ENCODE data around the gene ADAP1. TPM values are rescaled to one million over a fixed set of nuclear protein-coding genes. Genes with fewer than 3 reads are reported as not detected.
"Not testable (repeated sequence)": the region's sequence is repeated elsewhere in the genome, so short reads cannot be mapped to it uniquely, and the experiment has no call there.

Gene ADAP1
- total RNA-seq, 1 donor from 2014 or later: 5.9 TPM

DNA sequence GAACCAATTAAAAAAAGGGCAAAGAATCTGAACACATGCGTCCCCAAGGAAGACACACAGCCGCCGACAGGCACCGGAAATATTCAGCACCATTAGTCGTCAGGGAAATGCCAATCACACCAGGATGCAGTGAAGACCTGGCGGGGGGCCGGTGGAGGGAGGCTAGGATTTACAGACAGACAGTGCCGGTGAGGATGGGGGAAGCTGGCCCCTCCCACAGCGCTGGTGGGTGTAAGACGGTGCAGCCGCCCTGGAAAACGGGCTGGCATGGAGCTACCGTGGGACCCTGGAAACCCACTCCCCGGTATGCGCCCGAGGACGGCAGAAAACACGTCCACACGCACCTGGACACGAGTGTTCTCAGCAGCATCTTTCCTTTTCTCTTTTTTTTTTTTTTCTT, 4.8 kb upstream of the ADAP1 start:
- no peak for DNase-seq

GRCh38 chr7:958221-959200, 4.0 kb upstream of the ADAP1 start:
- DNase-seq: no peak

GRCh38 chr7:957418-958220, 3.1 kb upstream of the ADAP1 start:
- DNase-seq: no peak

DNA sequence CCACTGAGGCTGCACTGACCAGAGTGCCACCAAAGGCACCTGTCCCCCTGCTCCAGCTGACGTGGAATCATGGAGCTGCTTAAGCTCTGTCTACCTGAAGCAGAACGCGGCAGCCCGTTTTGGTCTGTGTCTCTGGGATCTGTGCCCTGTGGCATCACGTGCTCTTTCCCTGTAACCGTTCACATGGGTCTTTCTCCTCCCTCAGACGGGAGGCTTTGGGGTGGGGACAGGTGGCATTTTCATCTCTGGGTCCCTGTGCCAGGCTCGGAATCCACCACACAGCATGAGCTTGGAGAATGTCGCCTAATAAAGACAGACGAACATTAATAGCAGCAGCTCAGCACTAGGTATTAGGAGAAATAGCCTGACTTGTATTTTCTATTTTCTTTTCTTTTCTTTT, 1.6 kb upstream of the ADAP1 start:
- no peak for DNase-seq

GRCh38 chr7:953547-954327, 743 bp downstream of the ADAP1 start:
- no peak for DNase-seq

DNA sequence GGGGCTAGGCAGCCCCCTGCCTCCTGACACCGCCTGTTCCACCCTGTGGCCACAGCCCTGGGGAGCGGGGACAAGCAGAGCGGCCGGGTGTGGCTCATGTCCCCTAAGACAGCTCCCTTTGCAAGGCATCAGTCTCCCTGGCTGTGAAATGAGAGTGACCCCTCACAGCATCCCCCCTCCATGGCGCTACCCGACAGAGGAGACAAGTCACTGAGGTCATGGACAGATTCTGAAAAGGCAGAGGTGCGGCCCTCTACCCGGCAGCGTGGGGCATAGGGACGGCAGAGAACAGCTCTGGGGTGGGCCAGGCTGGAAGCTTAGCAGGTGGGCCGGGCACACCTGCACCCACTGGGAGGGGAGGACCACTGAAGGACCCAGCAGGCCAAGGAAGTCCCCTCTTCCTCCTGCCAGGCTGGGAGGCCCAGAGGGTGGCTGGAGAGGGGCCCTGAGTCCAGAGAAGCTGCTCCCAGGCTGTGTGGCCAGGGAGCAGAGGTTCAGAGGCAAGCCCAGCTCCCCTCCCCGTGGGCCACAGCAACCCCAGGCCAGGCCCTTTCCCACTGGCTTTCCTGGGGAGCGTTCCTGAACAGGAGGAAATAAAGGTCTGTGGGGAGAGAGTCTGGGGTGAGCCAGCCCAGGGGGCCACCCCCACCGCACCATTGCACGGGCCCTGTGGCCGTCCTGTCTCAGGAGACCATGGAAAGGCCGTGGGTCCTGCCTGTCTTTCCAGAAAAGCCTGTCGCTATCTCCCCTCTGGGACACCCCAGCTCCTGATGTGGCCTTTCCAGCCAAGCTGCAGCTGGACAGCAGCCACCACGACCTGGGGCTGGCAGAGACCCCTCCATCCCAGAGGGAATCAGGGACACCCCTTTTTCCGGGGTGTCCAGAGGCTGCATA, 1.7 kb downstream of the ADAP1 start:
- no peak for DNase-seq

- DNase-seq: no peak
Measured at GRCh38 chr7:951881-952547, 2.5 kb downstream of the ADAP1 start.

DNA sequence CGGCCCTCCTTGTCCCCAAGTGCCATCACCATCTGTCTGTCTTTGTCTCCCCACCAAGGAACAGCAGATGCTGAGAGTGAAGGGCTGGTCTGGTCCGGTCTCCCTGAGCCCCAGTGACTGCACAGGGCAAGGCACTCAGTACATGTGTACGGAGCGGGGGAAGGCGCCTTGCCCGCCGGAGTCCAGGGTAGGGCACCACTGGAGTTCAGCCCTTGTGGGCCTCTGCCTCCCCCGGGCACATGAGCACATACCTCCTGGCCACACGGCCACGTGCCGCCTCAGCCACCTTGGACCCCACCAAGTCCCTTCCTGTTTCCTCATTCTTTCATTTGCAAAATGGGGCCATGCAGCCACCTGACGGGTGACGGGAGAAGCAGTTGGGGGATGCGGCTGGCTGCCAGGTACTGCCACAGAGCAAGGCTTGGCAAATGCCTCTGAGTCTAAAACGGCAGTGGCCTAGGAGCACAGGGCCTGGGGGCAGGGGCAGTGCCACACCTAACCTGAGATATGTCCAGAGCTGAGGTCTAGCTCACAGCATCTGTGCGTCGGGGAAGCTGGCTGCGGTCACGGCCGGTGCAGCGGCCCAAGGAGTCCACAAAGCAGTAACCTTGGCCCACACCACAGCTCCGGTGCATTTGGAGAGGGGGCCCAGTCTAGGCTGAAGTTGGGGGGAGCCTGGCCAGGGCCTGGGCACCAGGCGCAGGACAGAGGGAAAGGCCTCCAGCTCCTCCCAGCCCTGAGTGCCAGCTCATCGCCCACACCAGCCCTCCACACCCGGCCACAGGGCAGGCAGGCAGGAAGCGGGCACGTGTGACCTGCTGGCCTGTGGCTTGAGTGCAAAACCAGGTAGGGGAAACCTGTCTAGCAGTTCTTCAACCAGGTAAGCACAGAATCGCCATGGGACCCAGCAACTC, 5.2 kb downstream of the ADAP1 start:
- DNase-seq: no peak

DNA sequence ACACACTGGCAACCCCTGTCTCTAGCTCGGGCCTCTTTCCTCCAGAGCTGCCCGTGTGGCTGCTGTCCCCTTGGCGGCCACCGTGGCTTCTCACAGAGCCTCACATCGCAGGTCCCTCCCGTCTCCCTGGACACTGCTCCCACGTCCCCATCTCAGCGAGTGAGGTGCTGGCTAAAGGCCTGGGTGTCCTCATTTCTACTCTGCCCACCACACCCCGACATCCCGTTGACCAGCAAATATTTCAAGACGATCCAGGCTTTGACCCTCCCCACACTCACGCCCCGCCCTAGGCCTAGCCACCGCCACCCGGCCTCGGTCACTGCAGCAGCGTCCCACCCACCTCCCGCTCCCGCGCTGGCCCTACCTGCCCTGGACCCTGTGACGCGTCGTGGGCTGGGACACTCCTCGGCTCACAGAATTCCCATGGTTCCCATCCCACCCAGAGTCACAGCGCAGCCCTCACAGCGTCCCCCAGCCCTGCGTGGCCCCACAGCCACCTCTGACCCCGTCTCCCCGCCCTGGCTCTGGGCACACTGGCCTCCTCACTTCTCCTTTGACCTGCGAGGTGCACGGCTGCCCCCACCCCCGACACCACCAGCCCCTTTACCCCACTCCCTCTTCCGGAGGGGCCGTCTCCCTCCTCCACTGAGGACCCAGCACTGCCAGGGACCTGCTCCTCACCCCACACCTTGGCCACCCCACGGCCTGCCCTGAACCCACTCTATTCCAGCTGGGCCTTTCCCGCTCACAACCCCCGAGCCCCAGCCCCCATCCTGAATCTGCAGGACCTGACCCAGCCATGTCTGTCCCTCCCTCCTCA, 6.9 kb downstream of the ADAP1 start:
- DNase-seq: no peak

- DNase-seq: no peak
Measured at GRCh38 chr7:946256-946996, 8.1 kb downstream of the ADAP1 start.

DNA sequence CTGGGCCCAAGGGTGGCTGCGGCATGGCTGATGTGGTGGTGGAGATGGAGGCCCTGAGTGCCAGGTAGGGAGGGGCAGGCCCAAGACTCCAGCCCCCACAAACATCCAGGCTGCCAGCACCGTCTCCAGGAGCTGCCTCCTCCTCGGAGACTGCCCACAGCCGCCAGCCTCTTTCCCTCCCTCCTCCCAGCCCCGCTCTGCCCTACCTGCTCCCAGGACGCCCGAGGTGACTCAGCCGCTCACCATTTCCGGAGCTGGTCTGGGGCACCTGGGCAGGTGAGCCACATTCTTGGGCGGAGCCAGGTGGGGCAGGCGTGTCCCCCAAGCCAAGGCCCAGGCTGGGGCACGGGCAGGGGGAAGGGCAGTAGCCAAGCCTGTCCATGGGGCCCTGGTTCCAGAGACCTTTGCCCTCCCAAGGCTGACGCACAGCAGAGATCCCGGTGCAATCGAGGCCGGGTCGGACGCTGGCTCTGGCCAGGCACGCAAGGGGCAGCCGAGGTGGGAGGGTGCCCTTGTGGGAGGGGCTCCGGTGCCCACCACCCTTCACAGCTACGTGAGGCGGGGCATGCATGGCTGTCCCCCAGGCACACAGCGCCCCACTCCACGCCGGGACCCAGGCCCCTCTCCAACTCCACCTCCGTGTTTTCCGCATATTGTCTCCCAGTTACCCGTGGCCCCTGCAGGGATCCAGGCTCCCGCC, 8.8 kb downstream of the ADAP1 start:
- no peak for DNase-seq

GRCh38 chr7:945147-945555, 9.3 kb downstream of the ADAP1 start:
- DNase-seq: no peak

- no peak for DNase-seq
Measured at GRCh38 chr7:944744-945143, 9.7 kb downstream of the ADAP1 start.

- DNase-seq: not testable (repeated sequence)
Measured at GRCh38 chr7:943793-944192, 10.7 kb downstream of the ADAP1 start.

- no peak for DNase-seq
Measured at GRCh38 chr7:940599-941408, 13.7 kb downstream of the ADAP1 start.

GRCh38 chr7:939843-940242, 14.6 kb downstream of the ADAP1 start:
- no peak for DNase-seq

All from skin of body (tissue), 2 donors.